ENCODE results near the gene DMRTA2. TPM values are rescaled to one million over a fixed set of nuclear protein-coding genes. Genes with fewer than 3 reads are reported as not detected.

DMRTA2 gene
- total and polyA plus RNA-seq, 2 of the 8 experiments (the other 6 are each of a cell fraction or from before 2014, with no cell fraction given), result not detected

GRCh38 chr1:50436489-50436888 is 13.2 kb upstream of the DMRTA2 start (continued):
- TF ChIP-seq, protein P1, sequence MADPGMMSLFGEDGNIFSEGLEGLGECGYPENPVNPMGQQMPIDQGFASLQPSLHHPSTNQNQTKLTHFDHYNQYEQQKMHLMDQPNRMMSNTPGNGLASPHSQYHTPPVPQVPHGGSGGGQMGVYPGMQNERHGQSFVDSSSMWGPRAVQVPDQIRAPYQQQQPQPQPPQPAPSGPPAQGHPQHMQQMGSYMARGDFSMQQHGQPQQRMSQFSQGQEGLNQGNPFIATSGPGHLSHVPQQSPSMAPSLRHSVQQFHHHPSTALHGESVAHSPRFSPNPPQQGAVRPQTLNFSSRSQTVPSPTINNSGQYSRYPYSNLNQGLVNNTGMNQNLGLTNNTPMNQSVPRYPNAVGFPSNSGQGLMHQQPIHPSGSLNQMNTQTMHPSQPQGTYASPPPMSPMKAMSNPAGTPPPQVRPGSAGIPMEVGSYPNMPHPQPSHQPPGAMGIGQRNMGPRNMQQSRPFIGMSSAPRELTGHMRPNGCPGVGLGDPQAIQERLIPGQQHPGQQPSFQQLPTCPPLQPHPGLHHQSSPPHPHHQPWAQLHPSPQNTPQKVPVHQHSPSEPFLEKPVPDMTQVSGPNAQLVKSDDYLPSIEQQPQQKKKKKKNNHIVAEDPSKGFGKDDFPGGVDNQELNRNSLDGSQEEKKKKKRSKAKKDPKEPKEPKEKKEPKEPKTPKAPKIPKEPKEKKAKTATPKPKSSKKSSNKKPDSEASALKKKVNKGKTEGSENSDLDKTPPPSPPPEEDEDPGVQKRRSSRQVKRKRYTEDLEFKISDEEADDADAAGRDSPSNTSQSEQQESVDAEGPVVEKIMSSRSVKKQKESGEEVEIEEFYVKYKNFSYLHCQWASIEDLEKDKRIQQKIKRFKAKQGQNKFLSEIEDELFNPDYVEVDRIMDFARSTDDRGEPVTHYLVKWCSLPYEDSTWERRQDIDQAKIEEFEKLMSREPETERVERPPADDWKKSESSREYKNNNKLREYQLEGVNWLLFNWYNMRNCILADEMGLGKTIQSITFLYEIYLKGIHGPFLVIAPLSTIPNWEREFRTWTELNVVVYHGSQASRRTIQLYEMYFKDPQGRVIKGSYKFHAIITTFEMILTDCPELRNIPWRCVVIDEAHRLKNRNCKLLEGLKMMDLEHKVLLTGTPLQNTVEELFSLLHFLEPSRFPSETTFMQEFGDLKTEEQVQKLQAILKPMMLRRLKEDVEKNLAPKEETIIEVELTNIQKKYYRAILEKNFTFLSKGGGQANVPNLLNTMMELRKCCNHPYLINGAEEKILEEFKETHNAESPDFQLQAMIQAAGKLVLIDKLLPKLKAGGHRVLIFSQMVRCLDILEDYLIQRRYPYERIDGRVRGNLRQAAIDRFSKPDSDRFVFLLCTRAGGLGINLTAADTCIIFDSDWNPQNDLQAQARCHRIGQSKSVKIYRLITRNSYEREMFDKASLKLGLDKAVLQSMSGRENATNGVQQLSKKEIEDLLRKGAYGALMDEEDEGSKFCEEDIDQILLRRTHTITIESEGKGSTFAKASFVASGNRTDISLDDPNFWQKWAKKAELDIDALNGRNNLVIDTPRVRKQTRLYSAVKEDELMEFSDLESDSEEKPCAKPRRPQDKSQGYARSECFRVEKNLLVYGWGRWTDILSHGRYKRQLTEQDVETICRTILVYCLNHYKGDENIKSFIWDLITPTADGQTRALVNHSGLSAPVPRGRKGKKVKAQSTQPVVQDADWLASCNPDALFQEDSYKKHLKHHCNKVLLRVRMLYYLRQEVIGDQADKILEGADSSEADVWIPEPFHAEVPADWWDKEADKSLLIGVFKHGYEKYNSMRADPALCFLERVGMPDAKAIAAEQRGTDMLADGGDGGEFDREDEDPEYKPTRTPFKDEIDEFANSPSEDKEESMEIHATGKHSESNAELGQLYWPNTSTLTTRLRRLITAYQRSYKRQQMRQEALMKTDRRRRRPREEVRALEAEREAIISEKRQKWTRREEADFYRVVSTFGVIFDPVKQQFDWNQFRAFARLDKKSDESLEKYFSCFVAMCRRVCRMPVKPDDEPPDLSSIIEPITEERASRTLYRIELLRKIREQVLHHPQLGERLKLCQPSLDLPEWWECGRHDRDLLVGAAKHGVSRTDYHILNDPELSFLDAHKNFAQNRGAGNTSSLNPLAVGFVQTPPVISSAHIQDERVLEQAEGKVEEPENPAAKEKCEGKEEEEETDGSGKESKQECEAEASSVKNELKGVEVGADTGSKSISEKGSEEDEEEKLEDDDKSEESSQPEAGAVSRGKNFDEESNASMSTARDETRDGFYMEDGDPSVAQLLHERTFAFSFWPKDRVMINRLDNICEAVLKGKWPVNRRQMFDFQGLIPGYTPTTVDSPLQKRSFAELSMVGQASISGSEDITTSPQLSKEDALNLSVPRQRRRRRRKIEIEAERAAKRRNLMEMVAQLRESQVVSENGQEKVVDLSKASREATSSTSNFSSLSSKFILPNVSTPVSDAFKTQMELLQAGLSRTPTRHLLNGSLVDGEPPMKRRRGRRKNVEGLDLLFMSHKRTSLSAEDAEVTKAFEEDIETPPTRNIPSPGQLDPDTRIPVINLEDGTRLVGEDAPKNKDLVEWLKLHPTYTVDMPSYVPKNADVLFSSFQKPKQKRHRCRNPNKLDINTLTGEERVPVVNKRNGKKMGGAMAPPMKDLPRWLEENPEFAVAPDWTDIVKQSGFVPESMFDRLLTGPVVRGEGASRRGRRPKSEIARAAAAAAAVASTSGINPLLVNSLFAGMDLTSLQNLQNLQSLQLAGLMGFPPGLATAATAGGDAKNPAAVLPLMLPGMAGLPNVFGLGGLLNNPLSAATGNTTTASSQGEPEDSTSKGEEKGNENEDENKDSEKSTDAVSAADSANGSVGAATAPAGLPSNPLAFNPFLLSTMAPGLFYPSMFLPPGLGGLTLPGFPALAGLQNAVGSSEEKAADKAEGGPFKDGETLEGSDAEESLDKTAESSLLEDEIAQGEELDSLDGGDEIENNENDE (IDR thresholded peaks at IDR 0.05; ENCODE audit: insufficient replicate concordance, low read length), result no peak
- TF ChIP-seq ATF3 (IDR thresholded peaks at IDR 0.05; ENCODE audit: insufficient read depth, low read depth, low read length) (no peak), CHD1 (IDR thresholded peaks at IDR 0.05; ENCODE audit: low read depth, low read length) (no peak), RFX5 (IDR thresholded peaks at IDR 0.05; ENCODE audit: borderline replicate concordance, low read depth, low read length) (no peak), RNF2 (IDR thresholded peaks at IDR 0.05; ENCODE audit: borderline replicate concordance, low read depth, low read length, missing control alignments, poor library complexity, severe bottlenecking) (no peak), CBX5 (IDR thresholded peaks at IDR 0.05; ENCODE audit: low read depth, low read length) (no peak), SP4 (IDR thresholded peaks at IDR 0.05; ENCODE audit: low read length) (no peak), TEAD4 (IDR thresholded peaks at IDR 0.05; ENCODE audit: low read depth, low read length) (no peak), CHD2 (IDR thresholded peaks at IDR 0.05; ENCODE audit: low read length) (no peak), GTF2F1 (IDR thresholded peaks at IDR 0.05; ENCODE audit: borderline replicate concordance, low read depth, low read length) (no peak), BRCA1 (IDR thresholded peaks at IDR 0.05; ENCODE audit: low read depth, low read length) (no peak), HDAC6 (IDR thresholded peaks at IDR 0.05; ENCODE audit: low read depth, low read length) (no peak)

Data from H1 (cell line).